T-helper 9 cell (primary cell): Measurements from ENCODE around the gene DPH7.
"Not testable (repeated sequence)": the region's sequence is repeated elsewhere in the genome, so short reads cannot be mapped to it uniquely, and the experiment has no call there.

Source experiments
- DNase-seq: peaks from one replicate; pipeline ENCODE4 v3.0.0-alpha.2; 2020

The DPH7 gene

DNA sequence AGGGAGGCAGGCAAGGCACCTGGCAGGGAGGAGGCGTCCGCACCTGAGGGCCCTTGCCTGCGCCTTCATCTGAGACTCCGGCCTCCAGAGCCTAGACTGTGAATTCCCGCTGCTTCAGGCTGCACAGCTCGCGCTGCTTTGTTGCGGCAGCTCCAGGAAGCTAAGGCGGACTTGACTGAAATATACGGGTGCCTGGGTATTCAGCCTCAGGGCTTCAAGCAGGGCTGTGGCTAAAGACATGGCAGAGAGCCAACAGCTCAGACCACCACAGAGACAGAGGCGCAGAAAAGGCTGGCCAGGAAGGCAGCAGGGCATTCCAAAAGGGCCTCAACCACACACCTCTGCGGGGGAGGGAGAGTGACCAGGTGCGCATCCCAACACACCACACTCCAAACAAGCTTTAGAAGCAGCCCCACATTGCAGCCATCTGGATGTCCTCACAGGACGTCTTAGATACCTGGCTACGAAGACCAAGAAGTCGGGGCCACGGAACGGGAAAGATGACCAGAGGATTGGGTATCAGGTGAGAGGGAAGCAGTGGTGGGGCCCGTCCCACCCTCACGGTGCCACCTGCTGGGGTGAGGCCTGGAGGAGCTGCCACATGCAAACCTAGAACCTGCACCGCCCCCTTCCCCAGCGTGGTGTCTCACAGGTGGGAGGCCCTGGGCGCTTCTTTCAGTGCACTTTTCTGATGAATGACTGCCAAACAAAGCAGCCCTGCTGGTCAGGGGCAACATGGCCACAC is 1.7 kb upstream of the DPH7 start:
- DNase-seq: no peak

GRCh38 chr9:137579259-137579604 is 507 bp upstream of the DPH7 start:
- peak; percentile 10 for DNase-seq

GRCh38 chr9:137575716-137576411 is 2.9 kb downstream of the DPH7 start:
- DNase-seq: no peak

DNA sequence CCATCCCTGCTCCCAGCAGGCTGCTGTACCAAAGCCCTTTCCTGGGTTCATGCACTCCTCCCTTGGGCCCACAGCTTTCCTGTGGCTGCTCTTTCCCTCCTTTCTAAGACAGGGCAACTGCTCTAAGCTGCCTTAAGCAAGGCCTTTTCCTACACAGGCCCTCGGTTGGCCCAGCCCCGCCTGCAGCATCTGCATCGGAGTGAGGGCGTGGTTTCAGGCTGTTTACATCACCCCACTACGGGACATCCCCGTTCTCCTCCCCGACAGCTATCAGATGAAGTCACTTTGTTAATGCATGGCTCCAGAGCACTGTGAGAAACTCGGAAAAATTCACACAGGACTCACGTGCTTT is 3.4 kb downstream of the DPH7 start:
- no peak for DNase-seq

DNA sequence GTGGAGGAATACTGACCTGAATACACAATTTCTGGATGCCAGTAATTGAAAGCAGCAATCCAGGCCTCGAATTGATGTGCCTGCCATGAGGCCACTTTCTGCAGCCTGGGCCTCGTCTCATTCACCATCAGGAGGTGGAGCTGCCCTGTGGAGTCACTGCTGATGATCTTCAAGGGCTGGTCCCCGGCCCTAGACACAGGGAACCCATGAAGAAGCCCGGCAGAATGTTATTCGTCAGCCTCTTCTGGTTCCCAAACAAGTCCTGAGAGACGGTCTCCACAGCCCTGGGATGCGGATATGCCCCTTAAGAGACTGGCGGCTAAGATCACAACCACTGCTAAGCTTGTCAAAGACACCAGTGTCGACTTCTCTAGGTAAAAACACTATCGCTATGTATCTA is 4.5 kb downstream of the DPH7 start:
- no peak for DNase-seq

DNA sequence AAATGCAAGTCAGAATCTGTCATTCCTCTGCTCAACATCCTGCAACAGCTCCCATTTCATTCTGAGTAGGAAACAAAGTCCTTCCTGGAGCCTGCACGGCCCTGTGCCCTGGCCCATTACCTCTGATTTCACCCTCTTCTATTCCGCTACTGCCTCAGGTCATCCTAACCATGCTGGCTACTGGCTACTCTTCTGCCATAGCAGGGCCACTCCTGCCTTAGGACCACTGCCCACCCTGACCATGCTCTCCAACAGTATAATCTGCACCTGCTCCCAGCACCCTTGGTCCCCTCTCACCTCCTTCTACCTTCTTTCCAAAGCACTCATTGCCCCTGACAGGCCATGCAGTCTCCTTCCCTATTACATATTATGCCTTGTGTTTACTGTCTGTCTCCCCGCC is 8.2 kb downstream of the DPH7 start:
- no peak for DNase-seq

DNA sequence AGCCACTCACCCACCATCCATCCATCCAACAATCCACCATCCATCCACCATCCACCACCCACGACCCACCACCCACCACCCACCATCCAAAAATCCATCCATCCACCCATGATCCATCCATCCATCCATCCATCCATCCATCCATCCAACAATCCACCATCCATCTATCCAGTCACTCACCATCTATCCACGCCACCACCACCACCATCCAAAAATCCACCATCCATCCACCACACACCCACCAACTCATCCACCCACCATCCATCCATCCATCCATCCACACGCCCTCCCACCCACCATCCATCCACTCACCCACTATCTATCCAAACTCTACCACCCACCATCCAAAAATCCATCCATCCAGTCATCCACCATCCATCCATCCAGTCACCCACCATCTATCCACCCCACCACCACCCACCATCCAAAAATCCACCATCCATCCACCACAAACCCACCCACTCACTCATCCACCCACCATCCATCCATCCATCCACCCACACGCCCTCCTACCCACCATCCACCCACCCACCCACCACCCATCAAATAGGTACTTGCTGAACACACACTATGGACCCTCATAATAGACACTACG is 9.0 kb downstream of the DPH7 start:
- no peak for DNase-seq

GRCh38 chr9:137568445-137568844 is 10.3 kb downstream of the DPH7 start:
- not testable (repeated sequence) for DNase-seq

- DNase-seq: no peak
Measured at GRCh38 chr9:137564817-137565411, 13.8 kb downstream of the DPH7 start.

DNA sequence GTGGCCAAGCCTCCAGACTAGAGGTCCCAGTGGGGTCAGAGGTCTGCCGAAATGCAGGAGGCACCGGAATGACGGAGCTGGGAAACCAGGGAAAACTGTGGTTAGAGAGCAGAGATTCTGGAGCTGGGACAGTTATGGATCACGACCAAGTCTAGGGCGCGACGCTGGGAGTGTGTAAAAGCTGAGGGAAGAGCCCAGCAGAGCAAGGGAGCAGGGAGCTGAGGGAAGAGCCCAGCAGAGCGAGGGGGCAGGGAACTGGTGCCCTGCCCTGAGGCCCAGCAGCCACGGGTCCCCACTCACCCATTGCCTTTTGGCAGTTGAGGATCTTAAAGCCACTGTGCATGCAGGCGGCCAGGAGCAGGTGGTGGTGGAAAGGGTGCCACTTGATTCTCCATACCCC is 14.6 kb downstream of the DPH7 start:
- no peak for DNase-seq

DNA sequence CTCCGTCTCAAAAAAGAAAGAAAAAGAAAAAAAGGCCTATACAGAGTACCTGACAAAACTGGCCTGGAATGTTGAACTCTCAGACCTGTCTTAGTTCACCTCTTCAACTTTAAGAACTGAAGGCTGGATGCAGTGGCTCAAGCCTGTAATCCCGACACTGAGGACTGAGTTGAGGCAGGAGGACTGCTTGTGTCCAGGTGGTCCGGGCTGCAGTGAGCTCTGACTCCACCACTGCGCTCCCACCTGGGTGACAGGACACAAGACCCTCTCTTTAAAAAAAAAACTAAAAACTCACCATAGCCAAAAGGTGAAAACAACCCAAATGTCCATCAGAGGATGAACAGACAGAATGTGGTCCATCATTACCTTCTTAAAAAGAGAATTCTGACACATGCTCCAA is 20.6 kb downstream of the DPH7 start:
- no peak for DNase-seq

GRCh38 chr9:137556069-137556838 is 22.5 kb downstream of the DPH7 start:
- DNase-seq: no peak

DNA sequence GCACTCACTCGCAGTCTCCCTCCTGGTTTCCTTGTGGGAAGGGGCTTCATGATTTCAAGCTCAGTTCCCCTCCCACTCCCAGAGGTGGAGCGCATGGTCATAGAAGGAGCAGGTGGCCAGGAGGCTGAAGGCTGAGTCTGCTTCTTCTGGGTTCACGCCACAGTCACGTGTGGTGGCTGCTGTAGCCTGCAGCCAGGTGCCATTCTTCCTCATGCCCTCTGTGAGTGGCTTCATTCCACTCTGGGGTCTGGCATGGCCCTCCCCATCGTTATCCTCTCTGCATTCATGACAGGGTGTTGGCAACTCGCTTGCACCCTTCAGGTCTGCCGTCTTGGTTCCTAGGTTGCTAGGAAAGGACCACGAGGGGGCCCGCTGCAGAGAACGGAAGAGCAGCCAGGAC is 23.5 kb downstream of the DPH7 start:
- DNase-seq: no peak

GRCh38 chr9:137554349-137554748 is 24.4 kb downstream of the DPH7 start:
- no peak for DNase-seq

DNA sequence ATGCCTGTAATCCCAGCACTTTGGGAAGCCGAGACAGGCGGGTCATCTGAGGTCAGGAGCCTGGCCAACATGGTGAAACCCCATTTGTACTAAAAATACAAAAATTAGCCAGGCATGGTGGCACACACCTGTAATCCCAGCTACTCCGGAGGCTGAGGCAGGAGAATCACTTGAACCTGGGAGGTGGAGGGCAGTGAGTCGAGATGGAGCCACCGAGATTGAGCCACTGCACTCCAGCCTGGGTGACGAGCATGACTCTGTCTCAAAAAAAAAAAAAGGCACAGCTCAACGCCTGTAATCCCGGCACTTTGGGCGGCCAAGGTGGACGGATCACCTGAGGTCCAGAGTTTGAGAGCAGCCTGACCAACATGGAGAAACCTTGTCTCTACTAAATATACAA is 25.1 kb downstream of the DPH7 start:
- DNase-seq: not testable (repeated sequence)

DNA sequence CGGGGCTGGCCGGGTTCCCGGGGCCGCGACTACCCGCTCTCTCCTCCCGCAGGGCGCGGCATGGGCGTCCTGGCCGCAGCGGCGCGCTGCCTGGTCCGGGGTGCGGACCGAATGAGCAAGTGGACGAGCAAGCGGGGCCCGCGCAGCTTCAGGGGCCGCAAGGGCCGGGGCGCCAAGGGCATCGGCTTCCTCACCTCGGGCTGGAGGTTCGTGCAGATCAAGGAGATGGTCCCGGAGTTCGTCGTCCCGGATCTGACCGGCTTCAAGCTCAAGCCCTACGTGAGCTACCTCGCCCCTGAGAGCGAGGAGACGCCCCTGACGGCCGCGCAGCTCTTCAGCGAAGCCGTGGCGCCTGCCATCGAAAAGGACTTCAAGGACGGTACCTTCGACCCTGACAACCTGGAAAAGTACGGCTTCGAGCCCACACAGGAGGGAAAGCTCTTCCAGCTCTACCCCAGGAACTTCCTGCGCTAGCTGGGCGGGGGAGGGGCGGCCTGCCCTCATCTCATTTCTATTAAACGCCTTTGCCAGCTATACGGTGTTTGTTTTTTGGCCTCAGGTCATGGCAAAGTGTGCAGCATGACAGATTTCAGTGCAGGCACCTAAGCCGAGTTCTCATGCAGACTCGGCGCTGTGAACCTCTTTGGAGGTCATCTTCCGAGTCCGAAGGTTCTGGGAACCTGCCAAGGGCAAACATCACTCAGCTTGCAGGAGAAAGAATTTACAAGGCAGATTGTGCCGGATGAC is 26.5 kb downstream of the DPH7 start:
- no peak for DNase-seq

DNA sequence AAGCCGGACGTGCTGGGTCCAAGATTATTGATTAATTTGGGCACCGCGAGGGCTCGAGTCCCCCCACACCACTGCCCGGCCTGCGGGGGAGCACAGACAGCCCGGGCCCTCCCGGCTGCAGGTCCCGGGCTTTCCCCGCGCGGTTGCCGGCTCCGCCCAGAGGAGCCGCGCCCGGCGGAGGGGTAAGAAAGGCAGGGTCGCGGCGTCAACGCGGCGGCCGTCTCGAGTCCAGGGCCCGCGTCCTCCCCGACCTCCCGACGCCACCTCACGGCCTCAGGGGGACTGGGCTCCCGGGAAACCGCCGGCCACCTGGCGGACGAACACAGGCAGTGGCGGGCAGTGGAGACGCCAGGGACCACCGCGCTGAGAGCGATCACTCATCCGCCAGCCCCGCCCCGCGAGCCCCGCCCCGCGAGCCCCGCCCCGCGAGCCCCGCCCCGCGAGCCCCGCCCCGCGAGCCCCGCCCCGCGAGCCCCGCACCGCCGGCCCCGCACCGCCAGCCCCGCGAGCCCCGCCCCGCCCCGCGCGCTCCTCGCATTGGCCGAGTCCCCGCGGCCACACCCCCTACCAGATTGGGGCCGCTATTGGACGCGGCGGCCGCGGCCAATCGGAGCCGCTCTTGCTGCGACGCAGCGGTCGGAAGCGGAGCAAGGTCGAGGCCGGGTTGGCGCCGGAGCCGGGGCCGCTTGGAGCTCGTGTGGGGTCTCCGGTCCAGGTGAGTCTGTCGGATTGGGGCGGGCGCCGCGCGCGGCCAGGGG is 27.3 kb downstream of the DPH7 start, which contains the start of gene MRPL41:
TSS of gene MRPL41 (plus strand) at position 616 of the 758 bp plus-strand sequence. CDS start 203 bp downstream, outside the sequence.
- peak; percentile 88 for DNase-seq

DNA sequence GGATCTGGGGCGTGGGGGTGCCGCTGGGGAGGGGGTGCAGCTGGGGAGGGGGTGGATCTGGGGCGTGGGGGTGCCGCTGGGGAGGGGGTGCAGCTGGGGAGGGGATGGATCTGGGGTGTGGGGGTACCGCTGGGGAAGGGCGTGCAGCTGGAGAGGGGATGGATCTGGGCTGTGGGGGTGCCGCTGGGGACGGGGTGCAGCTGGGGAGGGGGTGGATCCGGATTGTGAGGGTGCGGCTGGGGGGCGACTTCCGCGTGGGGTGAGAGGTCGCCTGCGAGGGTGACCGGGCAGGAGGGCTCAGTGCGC is 27.8 kb downstream of the DPH7 start:
- DNase-seq: not testable (repeated sequence)

DNA sequence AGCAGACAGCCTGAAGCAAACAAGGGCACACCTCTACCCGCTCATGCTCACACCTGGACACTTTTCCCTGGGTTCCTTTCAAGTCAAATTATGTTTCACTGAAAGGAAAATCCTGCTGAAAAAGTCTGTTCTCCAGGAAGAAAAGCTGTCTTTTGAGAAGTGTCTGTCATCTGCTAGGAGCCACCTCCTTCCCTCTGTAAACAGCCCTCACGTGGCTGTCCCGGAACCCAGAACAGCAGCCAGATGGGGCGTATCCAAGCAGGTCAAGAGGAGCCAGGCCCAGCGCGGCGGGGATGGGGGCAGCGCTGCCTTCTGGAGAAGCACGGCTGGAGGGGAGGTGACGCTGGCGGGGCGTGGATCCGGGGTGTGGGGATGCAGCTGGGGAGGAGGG is 28.5 kb downstream of the DPH7 start, which contains the start of gene PNPLA7:
TSS of gene PNPLA7 (minus strand) at position 172 of the 391 bp plus-strand sequence. CDS start 205 bp downstream, outside the sequence.
- peak; percentile 41 for DNase-seq

GRCh38 chr9:137547687-137548543 is 30.8 kb downstream of the DPH7 start:
- DNase-seq: no peak
